WTC11 (cell line): ENCODE results near the gene ESYT2. TPM values are rescaled to one million over a fixed set of nuclear protein-coding genes. Genes with fewer than 3 reads are reported as not detected.
A peak's percentile ranks its signal among the peaks of the same experiment; 100 is the strongest.

Experiments used
- ATAC-seq: fragments of 200-7000 bp; cut with Tn5 transposase; 2 replicates; pipeline ENCODE4 v1.10.0; 2021; ENCODE audit warnings: mild to moderate bottlenecking, moderate library complexity
- CTCF ChIA-PET: fragments of 300-600 bp; sonication (Branson Sonifier 250); formaldehyde crosslinking; loops from one replicate; lab custom pipeline; 2021; ENCODE audit warnings: antibody characterized with exemption; lab: Charles Lee
- POLR2A ChIA-PET: fragments of 350-600 bp; sonication (Branson Sonifier 250); formaldehyde crosslinking; loops from one replicate; lab custom pipeline; 2021; ENCODE audit warnings: antibody characterized with exemption; lab: Charles Lee
- DNase-seq: peaks from one replicate; pipeline ENCODE4 v3.0.0; 2021; ENCODE audit warnings: low spot score
- H3K27ac Mint-ChIP-seq: 2 replicates; pipeline ENCODE4 v1.8.0; 2021; ENCODE audit warnings: mixed read lengths
- H3K27me3 Mint-ChIP-seq: 2 replicates; pipeline ENCODE4 v1.8.0; 2021; ENCODE audit warnings: low read depth, mild to moderate bottlenecking, moderate library complexity, mixed read lengths
- H3K36me3 Mint-ChIP-seq: 2 replicates; pipeline ENCODE4 v1.8.0; 2021; ENCODE audit warnings: mixed read lengths
- H3K4me1 Mint-ChIP-seq: 2 replicates; pipeline ENCODE4 v1.8.0; 2022; ENCODE audit warnings: mixed read lengths
- H3K4me3 Mint-ChIP-seq: 2 replicates; pipeline ENCODE4 v1.8.0; 2021; ENCODE audit warnings: mild to moderate bottlenecking, moderate library complexity, mixed read lengths
- H3K9me3 Mint-ChIP-seq: 2 replicates; pipeline ENCODE4 v1.8.0; 2021; ENCODE audit warnings: mixed read lengths
- CREB1 ChIP-seq: sonication (generic); formaldehyde crosslinking; IDR thresholded peaks from 2 replicates; pipeline ENCODE4 v1.8.0; 2023; ENCODE audit warnings: mild to moderate bottlenecking, missing genetic modification reagents
- FOXJ3 ChIP-seq: sonication (generic); formaldehyde crosslinking; IDR thresholded peaks from 2 replicates; pipeline ENCODE4 v1.9.0; 2021; ENCODE audit warnings: missing genetic modification reagents, mild to moderate bottlenecking, borderline replicate concordance
- RELA ChIP-seq: sonication (generic); formaldehyde crosslinking; IDR thresholded peaks from 2 replicates; pipeline ENCODE4 v1.8.1; 2022; ENCODE audit warnings: missing genetic modification reagents, mild to moderate bottlenecking, borderline replicate concordance
- SMAD3 ChIP-seq: sonication (generic); formaldehyde crosslinking; IDR thresholded peaks from 2 replicates; pipeline ENCODE4 v1.8.0; 2022; ENCODE audit warnings: missing genetic modification reagents, mild to moderate bottlenecking, borderline replicate concordance
- SMAD4 ChIP-seq: sonication (generic); formaldehyde crosslinking; IDR thresholded peaks from 2 replicates; pipeline ENCODE4 v1.8.0; 2022; ENCODE audit warnings: mild to moderate bottlenecking, missing genetic modification reagents
- SP1 ChIP-seq: sonication (generic); formaldehyde crosslinking; conservative IDR thresholded peaks from 2 replicates; pipeline ENCODE4 v1.8.1; 2022; ENCODE audit warnings: missing genetic modification reagents
- TEAD4 ChIP-seq: sonication (generic); formaldehyde crosslinking; IDR thresholded peaks from 2 replicates; pipeline ENCODE4 v1.8.0; 2022; ENCODE audit warnings: mild to moderate bottlenecking, missing genetic modification reagents
- ZNF263 ChIP-seq: sonication (generic); formaldehyde crosslinking; IDR thresholded peaks from 2 replicates; pipeline ENCODE4 v1.8.1; 2022; ENCODE audit warnings: low read depth, mild to moderate bottlenecking, moderate library complexity, missing genetic modification reagents
- ZNF396 ChIP-seq: fragments of 250-450 bp; sonication (Bioruptor Pico); IDR thresholded peaks from 2 replicates; pipeline ENCODE4 v1.8.0; 2021; ENCODE audit warnings: mild to moderate bottlenecking, moderate library complexity, borderline replicate concordance
- total RNA-seq: library from RNA; stranded (reverse); gene quantifications from 3 replicates; pipeline ENCODE4 v1.2.3, GENCODE V29; 2021
- TF ChIP-seq, protein P1 (sequence below): sonication (generic); formaldehyde crosslinking; IDR thresholded peaks from 2 replicates; pipeline ENCODE4 v1.8.0; 2023; ENCODE audit warnings: missing genetic modification reagents
- TF ChIP-seq, protein P2 (sequence below): fragments of 250-450 bp; sonication (Bioruptor Pico); conservative IDR thresholded peaks from 2 replicates; pipeline ENCODE4 v1.9.0; 2021; ENCODE audit warnings: mild to moderate bottlenecking
- TF ChIP-seq, protein P3 (sequence below): sonication (generic); formaldehyde crosslinking; IDR thresholded peaks from 2 replicates; pipeline ENCODE4 v1.8.0; 2022; ENCODE audit warnings: missing genetic modification reagents
- TF ChIP-seq, protein P4 (sequence below): sonication (generic); formaldehyde crosslinking; IDR thresholded peaks from 2 replicates; pipeline ENCODE4 v1.8.1; 2022; ENCODE audit warnings: mild to moderate bottlenecking, missing genetic modification reagents, moderate library complexity, borderline replicate concordance
- TF ChIP-seq, protein P5 (sequence below): sonication (generic); formaldehyde crosslinking; IDR thresholded peaks from 2 replicates; pipeline ENCODE4 v1.8.1; 2023; ENCODE audit warnings: mild to moderate bottlenecking, missing genetic modification reagents, borderline replicate concordance
- TF ChIP-seq, protein P6 (sequence below): fragments of 250-450 bp; sonication (Bioruptor Pico); IDR thresholded peaks from 2 replicates; pipeline ENCODE4 v1.9.0; 2021; ENCODE audit warnings: mild to moderate bottlenecking

The ESYT2 gene
- total RNA-seq, 1 experiment from 2014 or later: 45.1 TPM

DNA sequence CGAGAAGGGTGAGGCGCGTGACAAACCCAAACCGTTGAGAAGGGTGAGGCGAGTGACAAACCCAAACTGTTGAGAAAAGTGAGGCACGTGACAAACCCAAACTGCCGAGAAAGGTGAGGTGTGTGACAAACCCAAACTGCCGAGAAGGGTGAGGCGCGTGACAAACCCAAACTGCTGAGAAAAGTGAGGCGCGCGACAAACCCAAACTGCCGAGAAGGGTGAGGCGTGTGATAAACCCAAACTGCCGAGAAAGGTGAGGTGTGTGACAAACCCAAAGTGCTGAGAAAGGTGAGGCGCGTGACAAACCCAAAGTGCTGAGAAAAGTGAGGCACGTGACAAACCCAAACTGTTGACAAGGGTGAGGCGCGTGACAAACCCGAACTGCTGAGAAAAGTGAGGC is 25.0 kb downstream of the ESYT2 start:
- Mint-ChIP-seq H3K9me3 (peaks cover 21% of the 10 kb centered on the region), H3K4me3 (no peak overlapping the region), H3K36me3 (peaks cover 44% of the 10 kb centered on the region), H3K27me3 (no peaks in the 10 kb centered on the region), H3K4me1 (peaks cover 18% of the 10 kb centered on the region), H3K27ac (0 out of 2 replicates have a peak overlapping the region, but pooled peaks have one; percentile 13)
- ATAC-seq: no peak
- ChIA-PET CTCF (no interaction called here), POLR2A (no interaction called here)
- TF ChIP-seq, protein P1, sequence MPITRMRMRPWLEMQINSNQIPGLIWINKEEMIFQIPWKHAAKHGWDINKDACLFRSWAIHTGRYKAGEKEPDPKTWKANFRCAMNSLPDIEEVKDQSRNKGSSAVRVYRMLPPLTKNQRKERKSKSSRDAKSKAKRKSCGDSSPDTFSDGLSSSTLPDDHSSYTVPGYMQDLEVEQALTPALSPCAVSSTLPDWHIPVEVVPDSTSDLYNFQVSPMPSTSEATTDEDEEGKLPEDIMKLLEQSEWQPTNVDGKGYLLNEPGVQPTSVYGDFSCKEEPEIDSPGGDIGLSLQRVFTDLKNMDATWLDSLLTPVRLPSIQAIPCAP: no peak
- TF ChIP-seq, protein P2, sequence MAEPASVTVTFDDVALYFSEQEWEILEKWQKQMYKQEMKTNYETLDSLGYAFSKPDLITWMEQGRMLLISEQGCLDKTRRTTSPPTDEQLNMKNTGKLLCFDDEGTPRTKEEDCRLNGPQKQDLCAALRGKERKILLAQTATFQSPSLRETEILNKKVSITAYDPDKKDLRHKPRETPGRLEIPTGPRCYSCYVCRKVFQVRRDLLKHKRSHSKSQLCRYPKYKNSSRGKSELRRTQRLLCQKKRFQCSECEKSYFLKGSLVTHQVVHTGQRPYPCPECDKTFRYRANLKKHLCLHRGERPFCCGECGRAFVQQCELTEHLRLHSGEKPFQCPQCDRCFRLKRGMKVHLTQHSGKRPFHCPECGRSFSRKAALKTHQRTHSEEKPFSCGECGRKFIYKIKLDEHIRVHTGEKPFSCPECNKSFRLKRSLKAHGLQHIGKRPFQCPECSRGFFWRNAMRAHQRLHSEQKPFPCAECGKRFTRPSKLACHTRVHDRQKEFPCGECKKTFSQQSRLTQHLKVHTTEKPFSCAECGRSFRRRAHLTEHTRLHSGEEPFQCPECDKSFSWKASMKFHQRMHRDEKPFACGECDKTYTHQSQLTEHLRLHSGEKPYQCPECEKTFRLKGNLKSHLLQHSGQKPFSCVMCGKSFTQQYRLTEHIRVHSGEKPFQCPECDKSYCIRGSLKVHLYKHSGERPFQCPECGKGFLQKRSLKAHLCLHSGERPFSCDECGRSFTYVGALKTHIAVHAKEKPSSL (CRISPR knock-in tag): no peak
- no peak for TF ChIP-seq RELA (CRISPR knock-in tag)
- no peak for TF ChIP-seq ZNF263
- TF ChIP-seq SMAD4 (CRISPR knock-in tag): no peak
- no peak for TF ChIP-seq SP1 (CRISPR knock-in tag)
- TF ChIP-seq CREB1 (CRISPR knock-in tag): no peak
- TF ChIP-seq TEAD4: no peak
- no peak for TF ChIP-seq FOXJ3 (CRISPR knock-in tag)
- TF ChIP-seq ZNF396 (CRISPR knock-in tag): no peak
- TF ChIP-seq, protein P3, sequence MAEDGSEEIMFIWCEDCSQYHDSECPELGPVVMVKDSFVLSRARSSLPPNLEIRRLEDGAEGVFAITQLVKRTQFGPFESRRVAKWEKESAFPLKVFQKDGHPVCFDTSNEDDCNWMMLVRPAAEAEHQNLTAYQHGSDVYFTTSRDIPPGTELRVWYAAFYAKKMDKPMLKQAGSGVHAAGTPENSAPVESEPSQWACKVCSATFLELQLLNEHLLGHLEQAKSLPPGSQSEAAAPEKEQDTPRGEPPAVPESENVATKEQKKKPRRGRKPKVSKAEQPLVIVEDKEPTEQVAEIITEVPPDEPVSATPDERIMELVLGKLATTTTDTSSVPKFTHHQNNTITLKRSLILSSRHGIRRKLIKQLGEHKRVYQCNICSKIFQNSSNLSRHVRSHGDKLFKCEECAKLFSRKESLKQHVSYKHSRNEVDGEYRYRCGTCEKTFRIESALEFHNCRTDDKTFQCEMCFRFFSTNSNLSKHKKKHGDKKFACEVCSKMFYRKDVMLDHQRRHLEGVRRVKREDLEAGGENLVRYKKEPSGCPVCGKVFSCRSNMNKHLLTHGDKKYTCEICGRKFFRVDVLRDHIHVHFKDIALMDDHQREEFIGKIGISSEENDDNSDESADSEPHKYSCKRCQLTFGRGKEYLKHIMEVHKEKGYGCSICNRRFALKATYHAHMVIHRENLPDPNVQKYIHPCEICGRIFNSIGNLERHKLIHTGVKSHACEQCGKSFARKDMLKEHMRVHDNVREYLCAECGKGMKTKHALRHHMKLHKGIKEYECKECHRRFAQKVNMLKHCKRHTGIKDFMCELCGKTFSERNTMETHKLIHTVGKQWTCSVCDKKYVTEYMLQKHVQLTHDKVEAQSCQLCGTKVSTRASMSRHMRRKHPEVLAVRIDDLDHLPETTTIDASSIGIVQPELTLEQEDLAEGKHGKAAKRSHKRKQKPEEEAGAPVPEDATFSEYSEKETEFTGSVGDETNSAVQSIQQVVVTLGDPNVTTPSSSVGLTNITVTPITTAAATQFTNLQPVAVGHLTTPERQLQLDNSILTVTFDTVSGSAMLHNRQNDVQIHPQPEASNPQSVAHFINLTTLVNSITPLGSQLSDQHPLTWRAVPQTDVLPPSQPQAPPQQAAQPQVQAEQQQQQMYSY (CRISPR knock-in tag): no peak
- TF ChIP-seq, protein P4, sequence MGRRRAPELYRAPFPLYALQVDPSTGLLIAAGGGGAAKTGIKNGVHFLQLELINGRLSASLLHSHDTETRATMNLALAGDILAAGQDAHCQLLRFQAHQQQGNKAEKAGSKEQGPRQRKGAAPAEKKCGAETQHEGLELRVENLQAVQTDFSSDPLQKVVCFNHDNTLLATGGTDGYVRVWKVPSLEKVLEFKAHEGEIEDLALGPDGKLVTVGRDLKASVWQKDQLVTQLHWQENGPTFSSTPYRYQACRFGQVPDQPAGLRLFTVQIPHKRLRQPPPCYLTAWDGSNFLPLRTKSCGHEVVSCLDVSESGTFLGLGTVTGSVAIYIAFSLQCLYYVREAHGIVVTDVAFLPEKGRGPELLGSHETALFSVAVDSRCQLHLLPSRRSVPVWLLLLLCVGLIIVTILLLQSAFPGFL (CRISPR knock-in tag): no peak
- TF ChIP-seq, protein P5, sequence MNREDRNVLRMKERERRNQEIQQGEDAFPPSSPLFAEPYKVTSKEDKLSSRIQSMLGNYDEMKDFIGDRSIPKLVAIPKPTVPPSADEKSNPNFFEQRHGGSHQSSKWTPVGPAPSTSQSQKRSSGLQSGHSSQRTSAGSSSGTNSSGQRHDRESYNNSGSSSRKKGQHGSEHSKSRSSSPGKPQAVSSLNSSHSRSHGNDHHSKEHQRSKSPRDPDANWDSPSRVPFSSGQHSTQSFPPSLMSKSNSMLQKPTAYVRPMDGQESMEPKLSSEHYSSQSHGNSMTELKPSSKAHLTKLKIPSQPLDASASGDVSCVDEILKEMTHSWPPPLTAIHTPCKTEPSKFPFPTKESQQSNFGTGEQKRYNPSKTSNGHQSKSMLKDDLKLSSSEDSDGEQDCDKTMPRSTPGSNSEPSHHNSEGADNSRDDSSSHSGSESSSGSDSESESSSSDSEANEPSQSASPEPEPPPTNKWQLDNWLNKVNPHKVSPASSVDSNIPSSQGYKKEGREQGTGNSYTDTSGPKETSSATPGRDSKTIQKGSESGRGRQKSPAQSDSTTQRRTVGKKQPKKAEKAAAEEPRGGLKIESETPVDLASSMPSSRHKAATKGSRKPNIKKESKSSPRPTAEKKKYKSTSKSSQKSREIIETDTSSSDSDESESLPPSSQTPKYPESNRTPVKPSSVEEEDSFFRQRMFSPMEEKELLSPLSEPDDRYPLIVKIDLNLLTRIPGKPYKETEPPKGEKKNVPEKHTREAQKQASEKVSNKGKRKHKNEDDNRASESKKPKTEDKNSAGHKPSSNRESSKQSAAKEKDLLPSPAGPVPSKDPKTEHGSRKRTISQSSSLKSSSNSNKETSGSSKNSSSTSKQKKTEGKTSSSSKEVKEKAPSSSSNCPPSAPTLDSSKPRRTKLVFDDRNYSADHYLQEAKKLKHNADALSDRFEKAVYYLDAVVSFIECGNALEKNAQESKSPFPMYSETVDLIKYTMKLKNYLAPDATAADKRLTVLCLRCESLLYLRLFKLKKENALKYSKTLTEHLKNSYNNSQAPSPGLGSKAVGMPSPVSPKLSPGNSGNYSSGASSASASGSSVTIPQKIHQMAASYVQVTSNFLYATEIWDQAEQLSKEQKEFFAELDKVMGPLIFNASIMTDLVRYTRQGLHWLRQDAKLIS (CRISPR knock-in tag): no peak
- TF ChIP-seq SMAD3 (CRISPR knock-in tag): no peak
- TF ChIP-seq, protein P6, sequence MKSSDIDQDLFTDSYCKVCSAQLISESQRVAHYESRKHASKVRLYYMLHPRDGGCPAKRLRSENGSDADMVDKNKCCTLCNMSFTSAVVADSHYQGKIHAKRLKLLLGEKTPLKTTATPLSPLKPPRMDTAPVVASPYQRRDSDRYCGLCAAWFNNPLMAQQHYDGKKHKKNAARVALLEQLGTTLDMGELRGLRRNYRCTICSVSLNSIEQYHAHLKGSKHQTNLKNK: no peak
- no peak for DNase-seq
